OCI-LY7 (cell line): ENCODE results near the gene ADARB2.

Source experiments
- EZH2phosphoT487 ChIP-seq: fragments of 200-600 bp; sonication (generic); IDR thresholded peaks from 2 replicates; pipeline ENCODE4 v1.6.1; 2018; ENCODE audit warnings: low read depth, borderline replicate concordance, mild to moderate bottlenecking, mixed run types, antibody characterized with exemption, low read length, moderate library complexity, mixed read lengths
- TF ChIP-seq, protein P1 (sequence below): fragments of 200-600 bp; sonication (generic); conservative IDR thresholded peaks from 2 replicates; pipeline ENCODE4 v1.5.1; 2014; ENCODE audit warnings: mild to moderate bottlenecking, antibody characterized with exemption, low read length, moderate library complexity, mixed read lengths

DNA sequence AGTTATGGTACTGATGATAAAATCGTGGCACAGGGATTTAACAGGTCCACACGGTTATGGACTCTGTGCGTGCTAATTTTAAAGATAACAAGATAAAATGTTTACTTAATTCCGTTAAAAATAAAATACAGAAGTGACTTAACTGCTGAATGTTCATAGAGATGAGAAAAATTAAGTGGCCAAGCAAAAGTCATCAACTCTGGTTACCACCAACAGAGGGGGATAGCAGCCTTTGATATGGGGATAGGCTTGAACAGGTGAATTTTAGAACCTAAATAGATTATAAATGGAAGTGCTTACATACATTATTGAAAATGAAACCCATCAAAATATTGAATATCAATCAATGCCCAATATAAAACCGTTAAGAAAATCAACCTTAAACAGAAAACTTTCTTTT is 436.2 kb downstream of the ADARB2 start:
- TF ChIP-seq, protein P1, sequence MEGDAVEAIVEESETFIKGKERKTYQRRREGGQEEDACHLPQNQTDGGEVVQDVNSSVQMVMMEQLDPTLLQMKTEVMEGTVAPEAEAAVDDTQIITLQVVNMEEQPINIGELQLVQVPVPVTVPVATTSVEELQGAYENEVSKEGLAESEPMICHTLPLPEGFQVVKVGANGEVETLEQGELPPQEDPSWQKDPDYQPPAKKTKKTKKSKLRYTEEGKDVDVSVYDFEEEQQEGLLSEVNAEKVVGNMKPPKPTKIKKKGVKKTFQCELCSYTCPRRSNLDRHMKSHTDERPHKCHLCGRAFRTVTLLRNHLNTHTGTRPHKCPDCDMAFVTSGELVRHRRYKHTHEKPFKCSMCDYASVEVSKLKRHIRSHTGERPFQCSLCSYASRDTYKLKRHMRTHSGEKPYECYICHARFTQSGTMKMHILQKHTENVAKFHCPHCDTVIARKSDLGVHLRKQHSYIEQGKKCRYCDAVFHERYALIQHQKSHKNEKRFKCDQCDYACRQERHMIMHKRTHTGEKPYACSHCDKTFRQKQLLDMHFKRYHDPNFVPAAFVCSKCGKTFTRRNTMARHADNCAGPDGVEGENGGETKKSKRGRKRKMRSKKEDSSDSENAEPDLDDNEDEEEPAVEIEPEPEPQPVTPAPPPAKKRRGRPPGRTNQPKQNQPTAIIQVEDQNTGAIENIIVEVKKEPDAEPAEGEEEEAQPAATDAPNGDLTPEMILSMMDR: peak; percentile 40; the same call in 1 of the 2 replicates
- TF ChIP-seq EZH2phosphoT487: no peak
